HUES6 (cell line): Measurements from ENCODE around the gene INTS1.
A peak's percentile ranks its signal among the peaks of the same experiment; 100 is the strongest.

Experiments
- H3K27ac ChIP-seq: 2 replicates; pipeline ENCODE4 v1.7.0; 2013; ENCODE audit warnings: low read depth, mild to moderate bottlenecking, low read length, inconsistent platforms
- H3K27me3 ChIP-seq: 2 replicates; pipeline ENCODE4 v1.6.1; 2013; ENCODE audit warnings: low read length; ENCODE audit not compliant: control insufficient read depth, insufficient read depth
- H3K36me3 ChIP-seq: 2 replicates; pipeline ENCODE4 v1.6.1; 2013; ENCODE audit warnings: low read length; ENCODE audit not compliant: control insufficient read depth, insufficient read depth
- H3K4me1 ChIP-seq: 2 replicates; pipeline ENCODE4 v1.6.1; 2013; ENCODE audit warnings: low read length; ENCODE audit not compliant: control insufficient read depth, insufficient read depth
- H3K4me3 ChIP-seq: 2 replicates; pipeline ENCODE4 v1.5.1; 2013; ENCODE audit warnings: low read depth, low read length
- H3K9ac ChIP-seq: one replicate; pipeline ENCODE4 v1.6.1; 2013; ENCODE audit warnings: mild to moderate bottlenecking, low read length
- H3K9me3 ChIP-seq: 2 replicates; pipeline ENCODE4 v1.6.1; 2013; ENCODE audit warnings: low read depth, low read length; ENCODE audit not compliant: control insufficient read depth, insufficient read depth

Gene INTS1

GRCh38 chr7:1547777-1548437 lies 43.7 kb upstream of the INTS1 start:
- H3K4me1 ChIP-seq, result no peaks in the 10 kb centered on the region

GRCh38 chr7:1546909-1547776 lies 43.0 kb upstream of the INTS1 start:
- Histone ChIP-seq H3K27me3 (no peaks in the 10 kb centered on the region), H3K4me1 (no peaks in the 10 kb centered on the region), H3K9me3 (no peaks in the 10 kb centered on the region), H3K27ac (no peak overlapping the region), H3K4me3 (no peak overlapping the region), H3K36me3 (peaks cover 3% of the 10 kb centered on the region; the same call in 1 of the 2 replicates), H3K9ac (no peak overlapping the region)

More at GRCh38 chr7:1547777-1548437, 43.7 kb upstream of the INTS1 start:
- Histone ChIP-seq H3K4me3 (no peak overlapping the region), H3K27me3 (no peaks in the 10 kb centered on the region), H3K9me3 (no peaks in the 10 kb centered on the region), H3K36me3 (no peaks in the 10 kb centered on the region; the same call in 1 of the 2 replicates), H3K27ac (no peak overlapping the region), H3K9ac (no peak overlapping the region)

GRCh38 chr7:1546274-1546908 lies 42.2 kb upstream of the INTS1 start:
- Histone ChIP-seq H3K27ac (no peak overlapping the region), H3K27me3 (no peaks in the 10 kb centered on the region), H3K9ac (no peak overlapping the region), H3K36me3 (peaks cover 5% of the 10 kb centered on the region), H3K9me3 (no peaks in the 10 kb centered on the region), H3K4me1 (no peaks in the 10 kb centered on the region), H3K4me3 (no peak overlapping the region)

- no peaks in the 10 kb centered on the region for H3K9me3 ChIP-seq
- peaks cover 13% of the 10 kb centered on the region for H3K36me3 ChIP-seq
- H3K27ac ChIP-seq, result peak overlapping the region; percentile 33; the same call in 1 of the 2 replicates
- no peak overlapping the region for H3K9ac ChIP-seq
- H3K4me1 ChIP-seq, result no peaks in the 10 kb centered on the region
- H3K27me3 ChIP-seq, result no peaks in the 10 kb centered on the region
- no peak overlapping the region for H3K4me3 ChIP-seq
Observed at GRCh38 chr7:1545417-1546246, 41.4 kb upstream of the INTS1 start.

GRCh38 chr7:1544896-1545416 lies 40.8 kb upstream of the INTS1 start:
- no peaks in the 10 kb centered on the region for H3K9me3 ChIP-seq
- H3K4me1 ChIP-seq, result no peaks in the 10 kb centered on the region
- H3K27ac ChIP-seq, result no peak overlapping the region
- H3K9ac ChIP-seq, result no peak overlapping the region
- no peaks in the 10 kb centered on the region for H3K27me3 ChIP-seq
- no peak overlapping the region for H3K4me3 ChIP-seq
- H3K36me3 ChIP-seq, result peaks cover 19% of the 10 kb centered on the region

GRCh38 chr7:1544178-1544895 lies 40.1 kb upstream of the INTS1 start:
- Histone ChIP-seq H3K9me3 (no peaks in the 10 kb centered on the region), H3K4me1 (no peaks in the 10 kb centered on the region), H3K36me3 (peaks cover 25% of the 10 kb centered on the region), H3K27ac (no peak overlapping the region), H3K27me3 (no peaks in the 10 kb centered on the region), H3K9ac (no peak overlapping the region), H3K4me3 (no peak overlapping the region)

- no peak overlapping the region for H3K4me3 ChIP-seq
- peaks cover 27% of the 10 kb centered on the region for H3K36me3 ChIP-seq
- no peak overlapping the region for H3K9ac ChIP-seq
- no peaks in the 10 kb centered on the region for H3K27me3 ChIP-seq
- H3K27ac ChIP-seq, result no peak overlapping the region
- H3K4me1 ChIP-seq, result no peaks in the 10 kb centered on the region
- H3K9me3 ChIP-seq, result no peaks in the 10 kb centered on the region
Observed at GRCh38 chr7:1543826-1544177, 39.6 kb upstream of the INTS1 start.

- Histone ChIP-seq H3K4me1 (no peaks in the 10 kb centered on the region), H3K27ac (no peak overlapping the region), H3K27me3 (no peaks in the 10 kb centered on the region), H3K4me3 (no peak overlapping the region), H3K36me3 (peaks cover 27% of the 10 kb centered on the region), H3K9ac (no peak overlapping the region), H3K9me3 (no peaks in the 10 kb centered on the region)
Observed at GRCh38 chr7:1542841-1543747, 38.9 kb upstream of the INTS1 start.

GRCh38 chr7:1542329-1542728 lies 38.1 kb upstream of the INTS1 start:
- Histone ChIP-seq H3K9ac (no peak overlapping the region), H3K4me1 (peaks cover 7% of the 10 kb centered on the region), H3K27ac (no peak overlapping the region), H3K4me3 (no peak overlapping the region), H3K36me3 (peaks cover 27% of the 10 kb centered on the region), H3K9me3 (no peaks in the 10 kb centered on the region), H3K27me3 (no peaks in the 10 kb centered on the region)
